GM23338 (cell line): ENCODE data around the gene PAM.

Source experiments
- EZH2 ChIP-seq: fragments of 200-600 bp; sonication (generic); IDR thresholded peaks from one replicate; pipeline ENCODE4 v1.8.0; 2017; ENCODE audit warnings: antibody characterized with exemption, mild to moderate bottlenecking, low read depth; ENCODE audit not compliant: unreplicated experiment
- EZH2phosphoT487 ChIP-seq: fragments of 200-600 bp; sonication (generic); IDR thresholded peaks from one replicate; pipeline ENCODE4 v1.8.1; 2018; ENCODE audit warnings: antibody characterized with exemption; ENCODE audit not compliant: unreplicated experiment
- JUNB ChIP-seq: IDR thresholded peaks from one replicate; pipeline ENCODE4 v1.6.1; 2016; ENCODE audit warnings: antibody characterized with exemption; ENCODE audit not compliant: unreplicated experiment
- POLR2AphosphoS5 ChIP-seq: IDR thresholded peaks from 2 replicates; pipeline ENCODE4 v1.6.1; 2016; ENCODE audit warnings: antibody characterized with exemption, low read depth
- ZNF331 ChIP-seq: fragments of 250-450 bp; sonication (Bioruptor Pico); IDR thresholded peaks from 2 replicates; pipeline ENCODE4 v1.5.0; 2020; ENCODE audit warnings: low read depth, mild to moderate bottlenecking, moderate library complexity
- TF ChIP-seq, protein P1 (sequence below), 2 experiments: fragments of 200-600 bp in 1 of 2; sonication (generic) in 1 of 2; conservative IDR thresholded peaks; 2 replicates each; pipeline versions ENCODE4 v1.5.1 to v1.6.1; 2016 to 2017; ENCODE audit warnings: antibody characterized with exemption in 2 of 2, low read depth in 2 of 2, mild to moderate bottlenecking in 2 of 2, moderate library complexity in 1 of 2
- TF ChIP-seq, protein P2 (sequence below): IDR thresholded peaks from one replicate; pipeline ENCODE4 v1.6.1; 2018; ENCODE audit warnings: antibody characterized with exemption; ENCODE audit not compliant: unreplicated experiment

DNA sequence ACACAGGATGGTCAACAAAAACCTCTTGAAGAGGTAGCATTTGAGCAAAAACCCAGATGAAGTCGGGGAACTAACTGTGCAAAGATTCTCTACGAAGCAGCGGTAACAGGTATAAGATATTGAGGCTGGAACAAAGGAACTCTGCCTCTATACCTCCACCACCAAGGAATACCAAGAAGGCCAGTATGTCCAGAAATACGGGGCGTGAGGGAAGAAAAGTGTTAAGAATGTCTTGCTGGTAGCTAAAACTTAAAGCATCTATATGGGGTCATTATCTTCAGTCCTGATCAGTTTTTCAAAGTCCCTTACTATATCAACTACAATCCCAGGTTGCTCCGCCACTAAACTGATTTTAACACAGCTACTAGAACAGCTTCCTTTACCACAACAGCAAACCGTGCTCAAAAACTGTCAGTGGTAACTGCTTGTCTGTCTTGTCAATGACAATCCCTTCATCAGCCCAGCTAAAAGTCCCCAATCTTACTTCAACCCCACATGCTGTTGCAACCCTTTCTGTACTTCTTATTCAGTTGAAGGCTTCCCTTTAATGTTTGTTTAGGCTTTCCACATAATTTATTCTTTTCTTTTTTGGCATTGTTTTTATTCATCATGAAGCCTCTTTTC lies 9.4 kb downstream of the PAM start:
- TF ChIP-seq, protein P1, sequence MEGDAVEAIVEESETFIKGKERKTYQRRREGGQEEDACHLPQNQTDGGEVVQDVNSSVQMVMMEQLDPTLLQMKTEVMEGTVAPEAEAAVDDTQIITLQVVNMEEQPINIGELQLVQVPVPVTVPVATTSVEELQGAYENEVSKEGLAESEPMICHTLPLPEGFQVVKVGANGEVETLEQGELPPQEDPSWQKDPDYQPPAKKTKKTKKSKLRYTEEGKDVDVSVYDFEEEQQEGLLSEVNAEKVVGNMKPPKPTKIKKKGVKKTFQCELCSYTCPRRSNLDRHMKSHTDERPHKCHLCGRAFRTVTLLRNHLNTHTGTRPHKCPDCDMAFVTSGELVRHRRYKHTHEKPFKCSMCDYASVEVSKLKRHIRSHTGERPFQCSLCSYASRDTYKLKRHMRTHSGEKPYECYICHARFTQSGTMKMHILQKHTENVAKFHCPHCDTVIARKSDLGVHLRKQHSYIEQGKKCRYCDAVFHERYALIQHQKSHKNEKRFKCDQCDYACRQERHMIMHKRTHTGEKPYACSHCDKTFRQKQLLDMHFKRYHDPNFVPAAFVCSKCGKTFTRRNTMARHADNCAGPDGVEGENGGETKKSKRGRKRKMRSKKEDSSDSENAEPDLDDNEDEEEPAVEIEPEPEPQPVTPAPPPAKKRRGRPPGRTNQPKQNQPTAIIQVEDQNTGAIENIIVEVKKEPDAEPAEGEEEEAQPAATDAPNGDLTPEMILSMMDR (conservative IDR thresholded peaks at IDR 0.05; ENCODE audit: low read depth in 2 of 2): no peak
- TF ChIP-seq JUNB (no peak), POLR2AphosphoS5 (no peak), EZH2phosphoT487 (no peak), ZNF331 (CRISPR knock-in tag) (no peak), EZH2 (no peak)
- TF ChIP-seq, protein P2, sequence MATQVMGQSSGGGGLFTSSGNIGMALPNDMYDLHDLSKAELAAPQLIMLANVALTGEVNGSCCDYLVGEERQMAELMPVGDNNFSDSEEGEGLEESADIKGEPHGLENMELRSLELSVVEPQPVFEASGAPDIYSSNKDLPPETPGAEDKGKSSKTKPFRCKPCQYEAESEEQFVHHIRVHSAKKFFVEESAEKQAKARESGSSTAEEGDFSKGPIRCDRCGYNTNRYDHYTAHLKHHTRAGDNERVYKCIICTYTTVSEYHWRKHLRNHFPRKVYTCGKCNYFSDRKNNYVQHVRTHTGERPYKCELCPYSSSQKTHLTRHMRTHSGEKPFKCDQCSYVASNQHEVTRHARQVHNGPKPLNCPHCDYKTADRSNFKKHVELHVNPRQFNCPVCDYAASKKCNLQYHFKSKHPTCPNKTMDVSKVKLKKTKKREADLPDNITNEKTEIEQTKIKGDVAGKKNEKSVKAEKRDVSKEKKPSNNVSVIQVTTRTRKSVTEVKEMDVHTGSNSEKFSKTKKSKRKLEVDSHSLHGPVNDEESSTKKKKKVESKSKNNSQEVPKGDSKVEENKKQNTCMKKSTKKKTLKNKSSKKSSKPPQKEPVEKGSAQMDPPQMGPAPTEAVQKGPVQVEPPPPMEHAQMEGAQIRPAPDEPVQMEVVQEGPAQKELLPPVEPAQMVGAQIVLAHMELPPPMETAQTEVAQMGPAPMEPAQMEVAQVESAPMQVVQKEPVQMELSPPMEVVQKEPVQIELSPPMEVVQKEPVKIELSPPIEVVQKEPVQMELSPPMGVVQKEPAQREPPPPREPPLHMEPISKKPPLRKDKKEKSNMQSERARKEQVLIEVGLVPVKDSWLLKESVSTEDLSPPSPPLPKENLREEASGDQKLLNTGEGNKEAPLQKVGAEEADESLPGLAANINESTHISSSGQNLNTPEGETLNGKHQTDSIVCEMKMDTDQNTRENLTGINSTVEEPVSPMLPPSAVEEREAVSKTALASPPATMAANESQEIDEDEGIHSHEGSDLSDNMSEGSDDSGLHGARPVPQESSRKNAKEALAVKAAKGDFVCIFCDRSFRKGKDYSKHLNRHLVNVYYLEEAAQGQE: no peak
